ENCODE measurements around the gene METTL1. TPM values are rescaled to one million over a fixed set of nuclear protein-coding genes. Genes with fewer than 3 reads are reported as not detected.

METTL1 gene
- total and polyA plus RNA-seq, 4 donors: 2.8 to 11.2 (median 7.1) TPM

DNA sequence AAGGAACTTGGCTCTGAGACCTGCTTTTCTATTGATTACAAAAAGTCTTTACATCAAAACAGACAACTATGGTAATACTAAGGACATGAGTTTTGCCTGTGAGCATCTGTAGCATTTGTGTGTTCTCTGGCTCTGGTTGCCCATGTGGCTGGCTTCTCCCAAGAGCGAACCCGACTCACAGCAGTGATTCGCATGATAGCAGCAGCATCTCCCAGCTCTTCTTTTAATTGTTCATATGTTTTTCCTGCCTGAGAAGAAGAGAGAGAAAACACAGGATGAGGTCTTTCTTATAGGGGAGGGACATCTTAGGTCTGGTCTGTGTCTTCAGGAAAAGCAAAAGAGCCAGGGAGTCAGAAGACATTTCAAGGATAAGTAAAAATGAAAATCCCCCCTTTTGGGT lies 29.1 kb upstream of the METTL1 start (continued):
- TF ChIP-seq CTCF (IDR thresholded peaks at IDR 0.05; ENCODE audit: low read depth, low read length, missing input control) (no peak), RAD21 (IDR thresholded peaks at IDR 0.05) (no peak), RXRA (IDR thresholded peaks at IDR 0.05) (no peak), JUND (IDR thresholded peaks at IDR 0.05) (no peak)

DNA sequence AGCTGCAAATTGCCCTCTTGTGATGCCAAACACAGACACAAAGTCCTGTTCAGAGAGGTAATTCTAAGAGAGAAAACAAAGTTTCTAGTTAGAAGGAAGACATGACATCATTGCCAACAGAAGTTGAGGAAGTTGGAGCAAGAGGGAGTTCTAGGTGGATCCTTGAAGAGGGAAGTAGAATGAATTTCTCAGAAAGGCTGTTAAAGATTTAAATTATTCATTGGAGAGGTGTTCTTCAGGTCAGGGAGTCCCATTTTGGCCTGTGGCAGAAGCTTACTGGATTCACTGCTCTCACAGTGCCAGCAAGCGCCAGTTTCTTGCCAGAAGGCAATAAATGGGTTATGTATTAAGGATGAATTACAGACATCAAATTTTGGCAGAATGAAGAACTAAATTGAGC lies 26.0 kb upstream of the METTL1 start:
- 93% methylated on average over 1 of the region's 1 CpG for WGBS
- DNase-seq (ENCODE audit: low spot score): no peak
- Histone ChIP-seq H3K27me3 (ENCODE audit: control insufficient read depth in 4 of 4, insufficient read depth in 4 of 4, low read length in 3 of 4) (no peaks in the 10 kb centered on the region), H3K36me3 (ENCODE audit: control insufficient read depth in 4 of 4, insufficient read depth in 3 of 4, low read depth in 1 of 4, low read length in 3 of 4) (peaks cover 8 to 69% (median 49%) of the 10 kb centered on the region in 4 donors), H3K4me1 (ENCODE audit: control insufficient read depth in 4 of 4, insufficient read depth in 4 of 4, low read length in 3 of 4) (no peaks in the 10 kb centered on the region), H3K9ac (ENCODE audit: low read depth in 1 of 2, low read length in 2 of 2) (no peak overlapping the region), H3K27ac (ENCODE audit: low read depth in 1 of 2, low read length in 2 of 2) (no peak overlapping the region), H3K9me3 (ENCODE audit: control insufficient read depth in 4 of 4, low read length in 3 of 4) (no peaks in the 10 kb centered on the region), H3K4me3 (ENCODE audit: low read depth in 1 of 3, low read length in 3 of 3) (no peak overlapping the region)
- no peak for TF ChIP-seq JUND (IDR thresholded peaks at IDR 0.05)

DNA sequence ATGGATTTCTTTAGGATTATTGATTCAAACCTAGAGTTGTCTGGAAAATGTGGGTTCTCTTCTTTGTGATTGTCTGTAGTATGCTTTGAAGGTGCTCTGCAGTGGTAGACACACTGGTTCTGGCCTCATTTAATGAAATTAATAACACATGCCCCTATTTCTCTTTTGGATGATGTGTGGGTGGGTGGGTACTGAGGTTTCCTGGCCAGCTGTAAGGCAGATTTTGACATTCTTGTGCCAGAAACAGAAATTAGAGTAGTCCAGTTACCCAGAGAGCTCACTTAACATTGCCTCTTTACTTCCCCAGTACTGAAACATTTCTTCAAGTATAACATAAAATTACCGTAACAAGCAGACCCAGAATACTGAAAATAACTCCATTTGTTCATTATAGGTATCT lies 25.1 kb upstream of the METTL1 start:
- Histone ChIP-seq H3K4me3 (ENCODE audit: low read depth in 1 of 3, low read length in 3 of 3) (no peak overlapping the region), H3K27ac (ENCODE audit: low read depth in 1 of 2, low read length in 2 of 2) (no peak overlapping the region), H3K4me1 (ENCODE audit: control insufficient read depth in 4 of 4, insufficient read depth in 4 of 4, low read length in 3 of 4) (no peaks in the 10 kb centered on the region), H3K27me3 (ENCODE audit: control insufficient read depth in 4 of 4, insufficient read depth in 4 of 4, low read length in 3 of 4) (no peaks in the 10 kb centered on the region), H3K36me3 (ENCODE audit: control insufficient read depth in 4 of 4, insufficient read depth in 3 of 4, low read depth in 1 of 4, low read length in 3 of 4) (peaks cover 8 to 70% (median 44%) of the 10 kb centered on the region in 4 donors), H3K9me3 (ENCODE audit: control insufficient read depth in 4 of 4, low read length in 3 of 4) (no peaks in the 10 kb centered on the region), H3K9ac (ENCODE audit: low read depth in 1 of 2, low read length in 2 of 2) (no peak overlapping the region)
- WGBS: 96% methylated on average over 1 of the region's 1 CpG
- TF ChIP-seq, protein P1, sequence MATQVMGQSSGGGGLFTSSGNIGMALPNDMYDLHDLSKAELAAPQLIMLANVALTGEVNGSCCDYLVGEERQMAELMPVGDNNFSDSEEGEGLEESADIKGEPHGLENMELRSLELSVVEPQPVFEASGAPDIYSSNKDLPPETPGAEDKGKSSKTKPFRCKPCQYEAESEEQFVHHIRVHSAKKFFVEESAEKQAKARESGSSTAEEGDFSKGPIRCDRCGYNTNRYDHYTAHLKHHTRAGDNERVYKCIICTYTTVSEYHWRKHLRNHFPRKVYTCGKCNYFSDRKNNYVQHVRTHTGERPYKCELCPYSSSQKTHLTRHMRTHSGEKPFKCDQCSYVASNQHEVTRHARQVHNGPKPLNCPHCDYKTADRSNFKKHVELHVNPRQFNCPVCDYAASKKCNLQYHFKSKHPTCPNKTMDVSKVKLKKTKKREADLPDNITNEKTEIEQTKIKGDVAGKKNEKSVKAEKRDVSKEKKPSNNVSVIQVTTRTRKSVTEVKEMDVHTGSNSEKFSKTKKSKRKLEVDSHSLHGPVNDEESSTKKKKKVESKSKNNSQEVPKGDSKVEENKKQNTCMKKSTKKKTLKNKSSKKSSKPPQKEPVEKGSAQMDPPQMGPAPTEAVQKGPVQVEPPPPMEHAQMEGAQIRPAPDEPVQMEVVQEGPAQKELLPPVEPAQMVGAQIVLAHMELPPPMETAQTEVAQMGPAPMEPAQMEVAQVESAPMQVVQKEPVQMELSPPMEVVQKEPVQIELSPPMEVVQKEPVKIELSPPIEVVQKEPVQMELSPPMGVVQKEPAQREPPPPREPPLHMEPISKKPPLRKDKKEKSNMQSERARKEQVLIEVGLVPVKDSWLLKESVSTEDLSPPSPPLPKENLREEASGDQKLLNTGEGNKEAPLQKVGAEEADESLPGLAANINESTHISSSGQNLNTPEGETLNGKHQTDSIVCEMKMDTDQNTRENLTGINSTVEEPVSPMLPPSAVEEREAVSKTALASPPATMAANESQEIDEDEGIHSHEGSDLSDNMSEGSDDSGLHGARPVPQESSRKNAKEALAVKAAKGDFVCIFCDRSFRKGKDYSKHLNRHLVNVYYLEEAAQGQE (IDR thresholded peaks at IDR 0.05): no peak
- no peak for TF ChIP-seq JUND (IDR thresholded peaks at IDR 0.05)
- TF ChIP-seq CTCF (IDR thresholded peaks at IDR 0.05; ENCODE audit: low read depth, low read length, missing input control): no peak
- TF ChIP-seq HNF4A (conservative IDR thresholded peaks at IDR 0.05): no peak
- TF ChIP-seq MAX (IDR thresholded peaks at IDR 0.05): no peak
- TF ChIP-seq GABPA (IDR thresholded peaks at IDR 0.05 in 1 of 2, conservative IDR thresholded peaks at IDR 0.05 in 1 of 2): no peak
- no peak for TF ChIP-seq SP1 (IDR thresholded peaks at IDR 0.05)
- no peak for DNase-seq (ENCODE audit: low spot score)
